Sigmoid colon (tissue), 4 donors: Measurements from ENCODE around the gene KCNB1.
A peak's percentile ranks its signal among the peaks of the same experiment; 100 is the strongest.

Experiments
- CTCF ChIP-seq, 4 experiments: fragments of 450-650 bp in 3 of 4; fragments of 200-600 bp in 1 of 4; IDR thresholded peaks; one replicate each; pipeline ENCODE4 v1.5.1; 2016 to 2019; ENCODE audit warnings: antibody characterized with exemption in 4 of 4, mild to moderate bottlenecking in 3 of 4, moderate library complexity in 2 of 4
- EP300 ChIP-seq, 4 donors: sonication (generic); formaldehyde crosslinking; IDR thresholded peaks; one replicate each; pipeline ENCODE4 v1.6.1; 2017; ENCODE audit warnings: antibody characterized with exemption in 4 of 4
- POLR2A ChIP-seq, 2 donors: fragments of 450-650 bp; IDR thresholded peaks; one replicate each; pipeline ENCODE4 v1.6.1; 2016; ENCODE audit warnings: antibody characterized with exemption in 2 of 2, mild to moderate bottlenecking in 2 of 2, moderate library complexity in 2 of 2
- POLR2AphosphoS5 ChIP-seq, 4 donors: sonication (generic); formaldehyde crosslinking; IDR thresholded peaks; one replicate each; pipeline ENCODE4 v1.6.1; 2017; ENCODE audit warnings: antibody characterized with exemption in 4 of 4

DNA sequence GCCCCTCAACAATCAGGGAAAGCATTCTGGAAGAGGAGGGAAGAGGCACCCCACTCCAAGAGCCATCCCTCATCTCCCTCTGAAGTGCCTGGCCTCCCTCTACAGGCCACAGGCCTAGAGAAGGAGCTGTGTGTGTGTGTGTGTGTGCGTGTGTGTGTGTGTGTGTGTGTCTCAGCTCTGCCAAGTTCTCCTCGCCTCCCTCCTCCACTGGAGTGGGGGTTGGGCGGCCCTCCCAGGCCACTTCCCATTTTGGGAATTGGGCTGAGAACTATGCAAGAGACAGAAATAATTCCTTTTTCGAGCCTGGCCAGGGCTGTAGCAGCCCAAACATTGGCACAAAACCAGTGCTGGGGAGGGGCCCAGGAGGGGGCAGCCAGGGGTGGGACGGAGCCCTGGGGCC, 35.7 kb downstream of the KCNB1 start:
- peak in 2 of 4 experiments; percentile 14 to 37 for TF ChIP-seq CTCF (IDR thresholded peaks at IDR 0.05)
- peak; percentile 52 to 82 (median 74) for TF ChIP-seq POLR2AphosphoS5 (IDR thresholded peaks at IDR 0.05)
- TF ChIP-seq POLR2A (IDR thresholded peaks at IDR 0.05), result no peak
- peak in 3 of 4 donors; percentile 11 to 82 (median 57) for TF ChIP-seq EP300 (IDR thresholded peaks at IDR 0.05)
